ENCODE measurements around the gene AMD1. TPM values are rescaled to one million over a fixed set of nuclear protein-coding genes. Genes with fewer than 3 reads are reported as not detected.
"Not testable (repeated sequence)": the region's sequence is repeated elsewhere in the genome, so short reads cannot be mapped to it uniquely, and the experiment has no call there.

AMD1 gene
- total RNA-seq, 3 donors from 2014 or later (not counting 1 experiment from before 2014, with no cell fraction given): 109 to 175 (median 113) TPM

DNA sequence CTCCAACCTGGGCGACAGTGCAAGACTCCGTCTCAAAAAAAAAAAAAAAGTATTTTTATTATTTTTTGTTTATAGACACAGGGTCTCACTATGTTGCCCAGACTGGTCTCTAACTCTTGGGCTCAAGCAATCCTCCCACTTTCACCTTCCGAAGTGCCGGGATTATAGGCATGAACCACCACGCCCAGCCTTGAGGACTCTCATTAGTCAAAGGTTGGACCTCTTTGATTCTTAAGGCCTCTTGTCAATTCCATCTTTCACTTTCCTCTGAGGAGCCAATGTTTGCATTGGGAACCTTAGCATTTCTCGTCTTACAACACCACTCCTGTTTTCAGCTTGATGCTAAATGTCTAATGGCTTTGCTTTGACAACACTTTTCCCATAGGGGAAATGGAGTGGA lies 43.2 kb upstream of the AMD1 start:
- no peak overlapping the region for H3K4me3 Mint-ChIP-seq
- Histone ChIP-seq H3K27ac (ENCODE audit: low read length) (no peak overlapping the region), H3K4me1 (ENCODE audit: control insufficient read depth, insufficient read depth, low read length) (no peaks in the 10 kb centered on the region), H3K36me3 (ENCODE audit: control insufficient read depth, insufficient read depth, low read length) (no peaks in the 10 kb centered on the region), H3K9me3 (ENCODE audit: control insufficient read depth, insufficient read depth, low read length) (no peaks in the 10 kb centered on the region), H3K27me3 (ENCODE audit: control insufficient read depth, insufficient read depth, low read length) (no peaks in the 10 kb centered on the region), H3K4me3 (ENCODE audit: low read length) (no peak overlapping the region)
- no peaks in the 10 kb centered on the region for H3K4me1 Mint-ChIP-seq
- no peaks in the 10 kb centered on the region for H3K9me3 Mint-ChIP-seq
- DNase-seq (no peak), ATAC-seq (no peak)
- WGBS (ENCODE audit: insufficient coverage): 91% methylated on average over 4 of the region's 6 CpGs
- no peaks in the 10 kb centered on the region for H3K36me3 Mint-ChIP-seq
- intact Hi-C loops (cut with micrococcal nuclease): no loop called here
- TF ChIP-seq, protein P1, sequence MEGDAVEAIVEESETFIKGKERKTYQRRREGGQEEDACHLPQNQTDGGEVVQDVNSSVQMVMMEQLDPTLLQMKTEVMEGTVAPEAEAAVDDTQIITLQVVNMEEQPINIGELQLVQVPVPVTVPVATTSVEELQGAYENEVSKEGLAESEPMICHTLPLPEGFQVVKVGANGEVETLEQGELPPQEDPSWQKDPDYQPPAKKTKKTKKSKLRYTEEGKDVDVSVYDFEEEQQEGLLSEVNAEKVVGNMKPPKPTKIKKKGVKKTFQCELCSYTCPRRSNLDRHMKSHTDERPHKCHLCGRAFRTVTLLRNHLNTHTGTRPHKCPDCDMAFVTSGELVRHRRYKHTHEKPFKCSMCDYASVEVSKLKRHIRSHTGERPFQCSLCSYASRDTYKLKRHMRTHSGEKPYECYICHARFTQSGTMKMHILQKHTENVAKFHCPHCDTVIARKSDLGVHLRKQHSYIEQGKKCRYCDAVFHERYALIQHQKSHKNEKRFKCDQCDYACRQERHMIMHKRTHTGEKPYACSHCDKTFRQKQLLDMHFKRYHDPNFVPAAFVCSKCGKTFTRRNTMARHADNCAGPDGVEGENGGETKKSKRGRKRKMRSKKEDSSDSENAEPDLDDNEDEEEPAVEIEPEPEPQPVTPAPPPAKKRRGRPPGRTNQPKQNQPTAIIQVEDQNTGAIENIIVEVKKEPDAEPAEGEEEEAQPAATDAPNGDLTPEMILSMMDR (IDR thresholded peaks at IDR 0.05): no peak
- no peak overlapping the region for H3K27ac Mint-ChIP-seq
- no peaks in the 10 kb centered on the region for H3K27me3 Mint-ChIP-seq (ENCODE audit: low read depth in 2 of 2)

- WGBS (ENCODE audit: insufficient coverage): 93% methylated on average over 4 of the region's 6 CpGs
- intact Hi-C loops (cut with micrococcal nuclease): no loop called here
- Histone ChIP-seq H3K27me3 (ENCODE audit: control insufficient read depth, insufficient read depth, low read length) (no peaks in the 10 kb centered on the region), H3K4me3 (ENCODE audit: low read length) (no peak overlapping the region), H3K9me3 (ENCODE audit: control insufficient read depth, insufficient read depth, low read length) (no peaks in the 10 kb centered on the region), H3K27ac (ENCODE audit: low read length) (no peak overlapping the region), H3K36me3 (ENCODE audit: control insufficient read depth, insufficient read depth, low read length) (no peaks in the 10 kb centered on the region), H3K4me1 (ENCODE audit: control insufficient read depth, insufficient read depth, low read length) (no peaks in the 10 kb centered on the region)
- Mint-ChIP-seq H3K4me1 (no peaks in the 10 kb centered on the region), H3K9me3 (no peaks in the 10 kb centered on the region), H3K27me3 (ENCODE audit: low read depth in 2 of 2) (no peaks in the 10 kb centered on the region), H3K27ac (no peak overlapping the region), H3K4me3 (no peak overlapping the region), H3K36me3 (no peaks in the 10 kb centered on the region)
- TF ChIP-seq, protein P1 (IDR thresholded peaks at IDR 0.05): no peak
- DNase-seq: no peak
- no peak for ATAC-seq
These were observed 40.8 kb upstream of the AMD1 start for GRCh38 chr6:110833831-110834230.

DNA sequence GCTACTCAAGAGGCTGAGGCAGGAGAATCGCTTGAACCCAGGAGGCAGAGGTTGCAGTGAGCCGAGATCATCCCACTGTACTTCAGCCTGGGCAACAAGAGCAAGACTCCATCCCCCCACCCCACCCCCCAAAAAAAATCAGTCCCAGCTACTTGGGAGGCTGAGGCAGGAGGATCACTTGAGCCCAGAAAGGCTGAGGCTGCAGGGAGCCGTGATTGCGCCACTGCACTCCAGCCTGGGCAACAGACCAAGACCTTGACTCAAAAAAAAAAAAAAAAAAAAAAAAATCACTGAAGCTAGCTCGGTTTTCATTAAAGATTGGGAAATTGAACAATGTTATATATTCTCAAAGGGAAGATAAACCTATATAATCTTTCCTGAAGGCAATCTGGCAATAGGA lies 38.8 kb upstream of the AMD1 start:
- WGBS (ENCODE audit: insufficient coverage): 96% methylated on average over 4 of the region's 5 CpGs
- not testable (repeated sequence) for ATAC-seq

GRCh38 chr6:110841266-110841665 lies 33.3 kb upstream of the AMD1 start:
- Mint-ChIP-seq H3K27ac (no peak overlapping the region), H3K4me1 (peaks cover 0 to 6% of the 10 kb centered on the region in 2 donors), H3K9me3 (no peaks in the 10 kb centered on the region), H3K36me3 (no peaks in the 10 kb centered on the region), H3K27me3 (ENCODE audit: low read depth in 2 of 2) (no peaks in the 10 kb centered on the region), H3K4me3 (no peak overlapping the region)
- 53% methylated on average over 3 of the region's 6 CpGs for WGBS (ENCODE audit: insufficient coverage)
- no peaks in the 10 kb centered on the region for H3K4me1 ChIP-seq (ENCODE audit: control insufficient read depth, insufficient read depth, low read length)
- H3K27me3 ChIP-seq (ENCODE audit: control insufficient read depth, insufficient read depth, low read length): no peaks in the 10 kb centered on the region
- intact Hi-C loops (cut with micrococcal nuclease): no loop called here
- DNase-seq (no peak), ATAC-seq (no peak)
- H3K4me3 ChIP-seq (ENCODE audit: low read length): no peak overlapping the region
- TF ChIP-seq, protein P1 (IDR thresholded peaks at IDR 0.05): no peak
- H3K27ac ChIP-seq (ENCODE audit: low read length): no peak overlapping the region
- no peaks in the 10 kb centered on the region for H3K9me3 ChIP-seq (ENCODE audit: control insufficient read depth, insufficient read depth, low read length)
- H3K36me3 ChIP-seq (ENCODE audit: control insufficient read depth, insufficient read depth, low read length): no peaks in the 10 kb centered on the region

More for the DNA sequence above, 38.8 kb upstream of the AMD1 start:
- H3K9me3 Mint-ChIP-seq; H3K36me3 ChIP-seq (ENCODE audit: control insufficient read depth, insufficient read depth, low read length); H3K27me3 Mint-ChIP-seq (ENCODE audit: low read depth in 2 of 2); H3K4me1 ChIP-seq (ENCODE audit: control insufficient read depth, insufficient read depth, low read length); DNase-seq; H3K4me3 Mint-ChIP-seq; H3K27ac Mint-ChIP-seq; H3K36me3 Mint-ChIP-seq; H3K27me3 ChIP-seq (ENCODE audit: control insufficient read depth, insufficient read depth, low read length); H3K27ac ChIP-seq (ENCODE audit: low read length); H3K4me1 Mint-ChIP-seq; H3K4me3 ChIP-seq (ENCODE audit: low read length); H3K9me3 ChIP-seq (ENCODE audit: control insufficient read depth, insufficient read depth, low read length); intact Hi-C loops (cut with micrococcal nuclease): not testable (repeated sequence)

Data from natural killer cell (primary cell).